LNCAP (cell line): Measurements from ENCODE around the gene LRG1.
A peak's percentile ranks its signal among the peaks of the same experiment; 100 is the strongest.

Source experiments
- CTCF ChIP-seq: fragments of 450-650 bp; IDR thresholded peaks from 2 replicates; pipeline ENCODE4 v1.5.1; 2017; ENCODE audit warnings: mild to moderate bottlenecking

The LRG1 gene

GRCh38 chr19:4533334-4533733 lies 6.5 kb downstream of the LRG1 start:
- no peak for TF ChIP-seq CTCF

- no peak for TF ChIP-seq CTCF
These were observed 8.2 kb downstream of the LRG1 start for GRCh38 chr19:4531562-4532165.

- no peak for TF ChIP-seq CTCF
These were observed 9.8 kb downstream of the LRG1 start for GRCh38 chr19:4529924-4530522.

- TF ChIP-seq CTCF, result no peak
These were observed 11.0 kb downstream of the LRG1 start for GRCh38 chr19:4528843-4529242.

- TF ChIP-seq CTCF, result no peak
These were observed 14.3 kb downstream of the LRG1 start for GRCh38 chr19:4525563-4526002.

GRCh38 chr19:4524808-4525562 lies 14.9 kb downstream of the LRG1 start:
- TF ChIP-seq CTCF, result peak; percentile 78

- TF ChIP-seq CTCF, result peak; percentile 81
These were observed 16.3 kb downstream of the LRG1 start for GRCh38 chr19:4523306-4524110.
